Non-pigmented ciliary epithelial cell (primary cell): ENCODE data around the gene ARHGEF7.
"Not testable (repeated sequence)": the region's sequence is repeated elsewhere in the genome, so short reads cannot be mapped to it uniquely, and the experiment has no call there.

Experiments used
- DNase-seq: peaks from one replicate; pipeline ENCODE4 v3.0.0-alpha.2; 2010; ENCODE audit warnings: low read depth

ARHGEF7 gene

GRCh38 chr13:111253365-111253872 is 138.3 kb downstream of the ARHGEF7 start:
- DNase-seq: no peak

- no peak for DNase-seq
Measured at GRCh38 chr13:111255228-111255790, 140.2 kb downstream of the ARHGEF7 start.

- no peak for DNase-seq
Measured at GRCh38 chr13:111256458-111256857, 141.3 kb downstream of the ARHGEF7 start.

- no peak for DNase-seq
Measured at GRCh38 chr13:111256946-111257345, 141.8 kb downstream of the ARHGEF7 start.

GRCh38 chr13:111257899-111258298 is 142.8 kb downstream of the ARHGEF7 start:
- not testable (repeated sequence) for DNase-seq

- no peak for DNase-seq
Measured at GRCh38 chr13:111258637-111259036, 143.5 kb downstream of the ARHGEF7 start.

GRCh38 chr13:111259058-111259457 is 143.9 kb downstream of the ARHGEF7 start:
- DNase-seq: no peak

- DNase-seq: no peak
Measured at GRCh38 chr13:111261326-111261725, 146.2 kb downstream of the ARHGEF7 start.

GRCh38 chr13:111262281-111262680 is 147.2 kb downstream of the ARHGEF7 start:
- no peak for DNase-seq

- no peak for DNase-seq
Measured at GRCh38 chr13:111262715-111263114, 147.6 kb downstream of the ARHGEF7 start.

- DNase-seq: no peak
Measured at GRCh38 chr13:111263566-111263965, 148.5 kb downstream of the ARHGEF7 start.

GRCh38 chr13:111265006-111265700 is 150.0 kb downstream of the ARHGEF7 start:
- DNase-seq: no peak

GRCh38 chr13:111265701-111266035 is 150.6 kb downstream of the ARHGEF7 start:
- no peak for DNase-seq

GRCh38 chr13:111267205-111267604 is 152.1 kb downstream of the ARHGEF7 start:
- DNase-seq: no peak

- DNase-seq: no peak
Measured at GRCh38 chr13:111267784-111268183, 152.7 kb downstream of the ARHGEF7 start.

- no peak for DNase-seq
Measured at GRCh38 chr13:111269508-111269907, 154.4 kb downstream of the ARHGEF7 start.

- DNase-seq: no peak
Measured at GRCh38 chr13:111270126-111270525, 155.0 kb downstream of the ARHGEF7 start.

GRCh38 chr13:111270765-111271698 is 155.9 kb downstream of the ARHGEF7 start:
- DNase-seq: no peak

- DNase-seq: no peak
Measured at GRCh38 chr13:111272117-111272516, 157.0 kb downstream of the ARHGEF7 start.

- no peak for DNase-seq
Measured at GRCh38 chr13:111275382-111275781, 160.3 kb downstream of the ARHGEF7 start.

- DNase-seq: no peak
Measured at GRCh38 chr13:111275995-111276618, 161.0 kb downstream of the ARHGEF7 start.

- no peak for DNase-seq
Measured at GRCh38 chr13:111278258-111278657, 163.1 kb downstream of the ARHGEF7 start.
